ENCODE measurements around the gene CATSPER4.

The CATSPER4 gene

GRCh38 chr1:26184086-26184485 is 6.3 kb upstream of the CATSPER4 start:
- no peaks in the 10 kb centered on the region for H3K9me3 ChIP-seq (ENCODE audit: control insufficient read depth, low read length)
- no peak overlapping the region for H3K9ac ChIP-seq (ENCODE audit: low read length)
- H3K27me3 ChIP-seq (replicated peaks; ENCODE audit: control insufficient read depth, insufficient read depth, low read length) = peaks cover 15% of the 10 kb centered on the region
- no peaks in the 10 kb centered on the region for H3K36me3 ChIP-seq (ENCODE audit: control insufficient read depth, insufficient read depth, low read length, severe bottlenecking)
- no peak for DNase-seq (ENCODE audit: low read depth)
- no peaks in the 10 kb centered on the region for H3K4me1 ChIP-seq (ENCODE audit: control insufficient read depth, insufficient read depth, low read length)
- H3K4me3 ChIP-seq (ENCODE audit: low read length) = no peak overlapping the region

GRCh38 chr1:26184883-26185282 is 5.5 kb upstream of the CATSPER4 start:
- H3K9ac ChIP-seq (ENCODE audit: low read length) = no peak overlapping the region
- H3K36me3 ChIP-seq (ENCODE audit: control insufficient read depth, insufficient read depth, low read length, severe bottlenecking) = no peaks in the 10 kb centered on the region
- DNase-seq (ENCODE audit: low read depth) = no peak
- H3K9me3 ChIP-seq (ENCODE audit: control insufficient read depth, low read length) = no peaks in the 10 kb centered on the region
- no peak overlapping the region for H3K4me3 ChIP-seq (ENCODE audit: low read length)
- H3K4me1 ChIP-seq (ENCODE audit: control insufficient read depth, insufficient read depth, low read length) = no peaks in the 10 kb centered on the region
- peaks cover 15% of the 10 kb centered on the region for H3K27me3 ChIP-seq (replicated peaks; ENCODE audit: control insufficient read depth, insufficient read depth, low read length)

- H3K9me3 ChIP-seq (ENCODE audit: control insufficient read depth, low read length) = no peaks in the 10 kb centered on the region
- DNase-seq (ENCODE audit: low read depth) = no peak
- no peaks in the 10 kb centered on the region for H3K4me1 ChIP-seq (ENCODE audit: control insufficient read depth, insufficient read depth, low read length)
- no peaks in the 10 kb centered on the region for H3K36me3 ChIP-seq (ENCODE audit: control insufficient read depth, insufficient read depth, low read length, severe bottlenecking)
- no peak overlapping the region for H3K9ac ChIP-seq (ENCODE audit: low read length)
- peaks cover 25% of the 10 kb centered on the region for H3K27me3 ChIP-seq (replicated peaks; ENCODE audit: control insufficient read depth, insufficient read depth, low read length)
- H3K4me3 ChIP-seq (ENCODE audit: low read length) = no peak overlapping the region
Observed at GRCh38 chr1:26187882-26188281, 2.5 kb upstream of the CATSPER4 start.

- no peaks in the 10 kb centered on the region for H3K36me3 ChIP-seq (ENCODE audit: control insufficient read depth, insufficient read depth, low read length, severe bottlenecking)
- peaks cover 28% of the 10 kb centered on the region for H3K27me3 ChIP-seq (replicated peaks; ENCODE audit: control insufficient read depth, insufficient read depth, low read length)
- H3K4me1 ChIP-seq (ENCODE audit: control insufficient read depth, insufficient read depth, low read length) = no peaks in the 10 kb centered on the region
- H3K9ac ChIP-seq (ENCODE audit: low read length) = no peak overlapping the region
- no peak overlapping the region for H3K4me3 ChIP-seq (ENCODE audit: low read length)
- no peaks in the 10 kb centered on the region for H3K9me3 ChIP-seq (ENCODE audit: control insufficient read depth, low read length)
- no peak for DNase-seq (ENCODE audit: low read depth)
Observed at GRCh38 chr1:26188477-26188876, 1.9 kb upstream of the CATSPER4 start.

GRCh38 chr1:26189331-26189730 is 1.1 kb upstream of the CATSPER4 start:
- Histone ChIP-seq H3K9ac (ENCODE audit: low read length) (no peak overlapping the region), H3K4me1 (ENCODE audit: control insufficient read depth, insufficient read depth, low read length) (no peaks in the 10 kb centered on the region), H3K9me3 (ENCODE audit: control insufficient read depth, low read length) (no peaks in the 10 kb centered on the region), H3K36me3 (ENCODE audit: control insufficient read depth, insufficient read depth, low read length, severe bottlenecking) (no peaks in the 10 kb centered on the region), H3K4me3 (ENCODE audit: low read length) (no peak overlapping the region), H3K27me3 (replicated peaks; ENCODE audit: control insufficient read depth, insufficient read depth, low read length) (peaks cover 36% of the 10 kb centered on the region)
- DNase-seq (ENCODE audit: low read depth) = no peak

- peaks cover 40% of the 10 kb centered on the region for H3K27me3 ChIP-seq (replicated peaks; ENCODE audit: control insufficient read depth, insufficient read depth, low read length)
- H3K9me3 ChIP-seq (ENCODE audit: control insufficient read depth, low read length) = no peaks in the 10 kb centered on the region
- H3K4me1 ChIP-seq (ENCODE audit: control insufficient read depth, insufficient read depth, low read length) = no peaks in the 10 kb centered on the region
- H3K9ac ChIP-seq (ENCODE audit: low read length) = no peak overlapping the region
- no peak for DNase-seq (ENCODE audit: low read depth)
- no peak overlapping the region for H3K4me3 ChIP-seq (ENCODE audit: low read length)
- H3K36me3 ChIP-seq (ENCODE audit: control insufficient read depth, insufficient read depth, low read length, severe bottlenecking) = no peaks in the 10 kb centered on the region
Observed at GRCh38 chr1:26189751-26190275, 589 bp upstream of the CATSPER4 start.

- no peaks in the 10 kb centered on the region for H3K36me3 ChIP-seq (ENCODE audit: control insufficient read depth, insufficient read depth, low read length, severe bottlenecking)
- H3K9me3 ChIP-seq (ENCODE audit: control insufficient read depth, low read length) = no peaks in the 10 kb centered on the region
- H3K4me3 ChIP-seq (ENCODE audit: low read length) = no peak overlapping the region
- no peak overlapping the region for H3K9ac ChIP-seq (ENCODE audit: low read length)
- H3K27me3 ChIP-seq (replicated peaks; ENCODE audit: control insufficient read depth, insufficient read depth, low read length) = peaks cover 38% of the 10 kb centered on the region
- H3K4me1 ChIP-seq (ENCODE audit: control insufficient read depth, insufficient read depth, low read length) = no peaks in the 10 kb centered on the region
- no peak for DNase-seq (ENCODE audit: low read depth)
Observed at GRCh38 chr1:26191739-26192138, 1.3 kb downstream of the CATSPER4 start.

- H3K36me3 ChIP-seq (ENCODE audit: control insufficient read depth, insufficient read depth, low read length, severe bottlenecking) = no peaks in the 10 kb centered on the region
- H3K27me3 ChIP-seq (replicated peaks; ENCODE audit: control insufficient read depth, insufficient read depth, low read length) = peaks cover 50% of the 10 kb centered on the region
- no peaks in the 10 kb centered on the region for H3K9me3 ChIP-seq (ENCODE audit: control insufficient read depth, low read length)
- H3K9ac ChIP-seq (ENCODE audit: low read length) = no peak overlapping the region
- no peak overlapping the region for H3K4me3 ChIP-seq (ENCODE audit: low read length)
- no peaks in the 10 kb centered on the region for H3K4me1 ChIP-seq (ENCODE audit: control insufficient read depth, insufficient read depth, low read length)
- no peak for DNase-seq (ENCODE audit: low read depth)
Observed at GRCh38 chr1:26195805-26196204, 5.4 kb downstream of the CATSPER4 start.

GRCh38 chr1:26197301-26197700 is 6.9 kb downstream of the CATSPER4 start:
- H3K27me3 ChIP-seq (replicated peaks; ENCODE audit: control insufficient read depth, insufficient read depth, low read length) = peaks cover 54% of the 10 kb centered on the region
- no peak for DNase-seq (ENCODE audit: low read depth)
- no peaks in the 10 kb centered on the region for H3K36me3 ChIP-seq (ENCODE audit: control insufficient read depth, insufficient read depth, low read length, severe bottlenecking)
- peaks cover 4% of the 10 kb centered on the region for H3K4me1 ChIP-seq (ENCODE audit: control insufficient read depth, insufficient read depth, low read length)
- no peak overlapping the region for H3K4me3 ChIP-seq (ENCODE audit: low read length)
- no peaks in the 10 kb centered on the region for H3K9me3 ChIP-seq (ENCODE audit: control insufficient read depth, low read length)
- no peak overlapping the region for H3K9ac ChIP-seq (ENCODE audit: low read length)

GRCh38 chr1:26197813-26198212 is 7.4 kb downstream of the CATSPER4 start:
- Histone ChIP-seq H3K4me1 (ENCODE audit: control insufficient read depth, insufficient read depth, low read length) (peaks cover 4% of the 10 kb centered on the region), H3K36me3 (ENCODE audit: control insufficient read depth, insufficient read depth, low read length, severe bottlenecking) (no peaks in the 10 kb centered on the region), H3K4me3 (ENCODE audit: low read length) (no peak overlapping the region), H3K9me3 (ENCODE audit: control insufficient read depth, low read length) (no peaks in the 10 kb centered on the region), H3K9ac (ENCODE audit: low read length) (no peak overlapping the region), H3K27me3 (replicated peaks; ENCODE audit: control insufficient read depth, insufficient read depth, low read length) (peaks cover 57% of the 10 kb centered on the region)
- no peak for DNase-seq (ENCODE audit: low read depth)

- Histone ChIP-seq H3K4me1 (ENCODE audit: control insufficient read depth, insufficient read depth, low read length) (peaks cover 4% of the 10 kb centered on the region), H3K36me3 (ENCODE audit: control insufficient read depth, insufficient read depth, low read length, severe bottlenecking) (no peaks in the 10 kb centered on the region), H3K9ac (ENCODE audit: low read length) (no peak overlapping the region), H3K9me3 (ENCODE audit: control insufficient read depth, low read length) (no peaks in the 10 kb centered on the region), H3K27me3 (replicated peaks; ENCODE audit: control insufficient read depth, insufficient read depth, low read length) (peaks cover 59% of the 10 kb centered on the region), H3K4me3 (ENCODE audit: low read length) (no peak overlapping the region)
- DNase-seq (ENCODE audit: low read depth) = no peak
Observed at GRCh38 chr1:26200413-26200812, 10.0 kb downstream of the CATSPER4 start.

- peaks cover 49% of the 10 kb centered on the region for H3K27me3 ChIP-seq (replicated peaks; ENCODE audit: control insufficient read depth, insufficient read depth, low read length)
- peaks cover 4% of the 10 kb centered on the region for H3K4me1 ChIP-seq (ENCODE audit: control insufficient read depth, insufficient read depth, low read length)
- H3K4me3 ChIP-seq (ENCODE audit: low read length) = no peak overlapping the region
- H3K9me3 ChIP-seq (ENCODE audit: control insufficient read depth, low read length) = no peaks in the 10 kb centered on the region
- DNase-seq (ENCODE audit: low read depth) = no peak
- no peak overlapping the region for H3K9ac ChIP-seq (ENCODE audit: low read length)
- no peaks in the 10 kb centered on the region for H3K36me3 ChIP-seq (ENCODE audit: control insufficient read depth, insufficient read depth, low read length, severe bottlenecking)
Observed at GRCh38 chr1:26203642-26204318, 13.4 kb downstream of the CATSPER4 start.

All from adipocyte (in vitro differentiated cells).